H9 (cell line): ENCODE data around the gene BDNF. TPM values are rescaled to one million over a fixed set of nuclear protein-coding genes. Genes with fewer than 3 reads are reported as not detected.

ENCODE experiments used
- DNase-seq: peaks from one replicate; pipeline ENCODE4 v3.0.0-alpha.2; 2017
- H2AFZ ChIP-seq: one replicate; pipeline ENCODE4 v1.6.1; 2013; ENCODE audit warnings: mild to moderate bottlenecking, low read length, control low read depth, moderate library complexity
- H2AK5ac ChIP-seq: 2 replicates; pipeline ENCODE4 v1.6.1; 2013; ENCODE audit warnings: low read length, control low read depth, mixed read lengths; ENCODE audit not compliant: insufficient read length
- H2BK120ac ChIP-seq: one replicate; pipeline ENCODE4 v1.6.1; 2013; ENCODE audit warnings: low read depth, mild to moderate bottlenecking, low read length, control low read depth, inconsistent platforms; ENCODE audit not compliant: poor library complexity, severe bottlenecking
- H2BK12ac ChIP-seq: 2 replicates; pipeline ENCODE4 v1.6.1; 2013; ENCODE audit warnings: low read length, control low read depth, mixed read lengths, low read depth; ENCODE audit not compliant: insufficient read length
- H2BK15ac ChIP-seq: 2 replicates; pipeline ENCODE4 v1.6.1; 2013; ENCODE audit warnings: low read depth, low read length, control low read depth
- H2BK20ac ChIP-seq: one replicate; pipeline ENCODE4 v1.6.1; 2013; ENCODE audit warnings: low read depth, mild to moderate bottlenecking, low read length, control low read depth, inconsistent platforms; ENCODE audit not compliant: poor library complexity, severe bottlenecking
- H2BK5ac ChIP-seq: 2 replicates; pipeline ENCODE4 v1.6.1; 2013; ENCODE audit warnings: low read length, control low read depth, mixed read lengths; ENCODE audit not compliant: insufficient read length
- H3K14ac ChIP-seq: 2 replicates; pipeline ENCODE4 v1.6.1; 2013; ENCODE audit warnings: low read length, control low read depth; ENCODE audit not compliant: insufficient read depth
- H3K18ac ChIP-seq: 2 replicates; pipeline ENCODE4 v1.6.1; 2013; ENCODE audit warnings: low read depth, mild to moderate bottlenecking, mixed read lengths, low read length, control low read depth; ENCODE audit not compliant: insufficient read length
- H3K23ac ChIP-seq: 2 replicates; pipeline ENCODE4 v1.6.1; 2013; ENCODE audit warnings: low read length, control low read depth, mixed read lengths, low read depth; ENCODE audit not compliant: insufficient read length
- H3K23me2 ChIP-seq: 2 replicates; pipeline ENCODE4 v1.6.1; 2013; ENCODE audit warnings: low read depth, mild to moderate bottlenecking, mixed read lengths, low read length, control low read depth; ENCODE audit not compliant: insufficient read length, poor library complexity, severe bottlenecking
- H3K27ac ChIP-seq: 2 replicates; pipeline ENCODE4 v1.5.1; 2013; ENCODE audit warnings: low read length, control low read depth, mixed read lengths, low read depth; ENCODE audit not compliant: insufficient read length
- H3K27me3 ChIP-seq: 2 replicates; pipeline ENCODE4 v1.6.1; 2013; ENCODE audit warnings: low read length, control low read depth, inconsistent platforms; ENCODE audit not compliant: insufficient read depth
- H3K4ac ChIP-seq: 2 replicates; pipeline ENCODE4 v1.6.1; 2013; ENCODE audit warnings: low read depth, mild to moderate bottlenecking, control low read depth, inconsistent platforms, low read length, moderate library complexity
- H3K4me1 ChIP-seq: 2 replicates; pipeline ENCODE4 v1.6.1; 2013; ENCODE audit warnings: low read length, control low read depth, inconsistent platforms; ENCODE audit not compliant: insufficient read depth
- H3K4me2 ChIP-seq: 2 replicates; pipeline ENCODE4 v1.6.1; 2013; ENCODE audit warnings: low read length, control low read depth, mixed read lengths; ENCODE audit not compliant: insufficient read length, insufficient read depth
- H3K56ac ChIP-seq: 2 replicates; pipeline ENCODE4 v1.6.1; 2013; ENCODE audit warnings: low read depth, mild to moderate bottlenecking, mixed read lengths, low read length, control low read depth; ENCODE audit not compliant: insufficient read length
- H3K79me1 ChIP-seq: 2 replicates; pipeline ENCODE4 v1.6.1; 2013; ENCODE audit warnings: low read depth, mild to moderate bottlenecking, moderate library complexity, low read length, control low read depth, inconsistent platforms; ENCODE audit not compliant: insufficient read depth, poor library complexity, severe bottlenecking
- H3K79me2 ChIP-seq: 2 replicates; pipeline ENCODE4 v1.6.1; 2013; ENCODE audit warnings: low read length, control low read depth, inconsistent platforms; ENCODE audit not compliant: insufficient read depth
- H3K9ac ChIP-seq: 2 replicates; pipeline ENCODE4 v1.6.1; 2013; ENCODE audit warnings: low read length, control low read depth, mixed read lengths; ENCODE audit not compliant: insufficient read length; ENCODE audit errors: extremely low read depth
- H3K9me3 ChIP-seq: one replicate; pipeline ENCODE4 v1.6.1; 2013; ENCODE audit warnings: low read depth, low read length, inconsistent platforms; ENCODE audit not compliant: control insufficient read depth
- H3T11ph ChIP-seq: one replicate; pipeline ENCODE4 v1.6.1; 2013; ENCODE audit warnings: mild to moderate bottlenecking, low read length, control low read depth, inconsistent platforms
- H4K20me1 ChIP-seq: one replicate; pipeline ENCODE4 v1.6.1; 2013; ENCODE audit not compliant: control insufficient read depth, insufficient read length, insufficient read depth
- H4K5ac ChIP-seq: 2 replicates; pipeline ENCODE4 v1.6.1; 2013; ENCODE audit warnings: low read depth, mild to moderate bottlenecking, mixed read lengths, low read length, control low read depth; ENCODE audit not compliant: insufficient read length
- H4K8ac ChIP-seq: replicated peaks from 2 replicates; pipeline ENCODE4 v1.6.1; 2013; ENCODE audit warnings: low read length, control low read depth, mixed read lengths, low read depth; ENCODE audit not compliant: insufficient read length
- H4K91ac ChIP-seq: 2 replicates; pipeline ENCODE4 v1.6.1; 2013; ENCODE audit warnings: low read depth, mild to moderate bottlenecking, moderate library complexity, mixed read lengths, low read length, control low read depth; ENCODE audit not compliant: insufficient read length
- H3K27ac Mint-ChIP-seq, 3 experiments: 2 replicates in 2 of 3; 3 replicates in 1 of 3; pipeline ENCODE4 v1.8.0; 2020 to 2021; ENCODE audit warnings: mixed read lengths in 3 of 3, mild to moderate bottlenecking in 1 of 3, moderate library complexity in 1 of 3
- H3K27me3 Mint-ChIP-seq: 2 replicates; pipeline ENCODE4 v1.8.0; 2021; ENCODE audit warnings: low read depth, mild to moderate bottlenecking, moderate library complexity, mixed read lengths
- H3K36me3 Mint-ChIP-seq, 3 experiments: 2 replicates in 2 of 3; 3 replicates in 1 of 3; pipeline ENCODE4 v1.8.0; 2020 to 2021; ENCODE audit warnings: low read depth in 3 of 3, mixed read lengths in 3 of 3; ENCODE audit not compliant: insufficient read depth in 1 of 3
- H3K4me1 Mint-ChIP-seq, 2 experiments: 2 replicates each; pipeline ENCODE4 v1.8.0; 2020; ENCODE audit warnings: mixed read lengths in 2 of 2
- H3K4me3 Mint-ChIP-seq, 2 experiments: 2 replicates in 1 of 2; 3 replicates in 1 of 2; pipeline ENCODE4 v1.8.0; 2020 to 2021; ENCODE audit warnings: mild to moderate bottlenecking in 2 of 2, mixed read lengths in 2 of 2, moderate library complexity in 1 of 2
- H3K9me3 Mint-ChIP-seq, 2 experiments: 2 replicates in 1 of 2; 3 replicates in 1 of 2; pipeline ENCODE4 v1.8.0; 2020; ENCODE audit warnings: mild to moderate bottlenecking in 2 of 2, mixed read lengths in 2 of 2, moderate library complexity in 1 of 2
- WGBS: extraction: QIAGEN DNeasy Blood & Tissue Kit; methylation state at CpG from one replicate; pipeline ENCODE4 v1.1.7; 2013; ENCODE audit warnings: missing lambda C conversion rate, low lambda C conversion rate, mixed read lengths; ENCODE audit not compliant: insufficient read length; ENCODE audit errors: extremely low coverage; 5-methylcytosine and 5-hydroxymethylcytosine counted together
- total RNA-seq: library from RNA; stranded (reverse); gene quantifications from 2 replicates; pipeline ENCODE4 v1.2.1, GENCODE V29; 2021
- TF ChIP-seq, protein P1 (sequence below): fragments of 200-600 bp; sonication (generic); conservative IDR thresholded peaks from 3 replicates; pipeline ENCODE4 v1.8.0; 2021; ENCODE audit warnings: antibody characterized with exemption, mild to moderate bottlenecking

The BDNF gene
- total RNA-seq, 1 experiment from 2014 or later: 2.7 TPM

DNA sequence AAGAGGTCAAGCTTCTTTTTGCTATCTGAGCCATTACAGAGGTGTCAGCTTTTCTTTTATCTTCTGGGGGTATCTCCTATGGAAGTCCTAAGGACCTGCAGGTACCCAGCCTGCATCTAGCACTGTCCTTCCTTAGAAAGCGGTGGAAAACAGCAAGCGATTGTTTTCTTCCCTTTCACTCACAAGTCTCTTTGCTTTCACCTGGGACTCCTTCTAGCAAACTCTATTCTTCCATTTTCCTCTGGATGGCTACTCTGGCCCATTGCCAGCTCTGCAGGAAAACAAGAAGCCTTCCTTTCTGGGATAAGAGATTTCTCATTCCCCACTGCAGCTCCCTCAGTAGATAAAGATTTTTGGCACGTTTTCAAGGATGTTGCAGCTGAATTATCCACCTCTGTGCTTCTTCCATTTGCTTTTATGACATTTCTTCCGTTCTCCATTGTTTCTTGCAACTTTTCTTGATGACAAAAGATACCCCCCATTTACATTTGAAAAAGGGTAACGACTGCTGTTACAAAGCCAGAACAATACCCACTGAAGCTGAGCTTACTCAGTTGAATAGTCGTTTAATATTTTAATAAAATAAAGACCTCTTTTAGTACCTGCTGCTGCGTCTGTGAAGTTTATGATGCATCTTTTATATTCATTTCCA, 40.2 kb upstream of the BDNF start:
- no peaks in the 10 kb centered on the region for H3K79me2 ChIP-seq
- no peak overlapping the region for H2BK15ac ChIP-seq
- peaks cover 27 to 29% of the 10 kb centered on the region in 2 experiments for H3K4me1 Mint-ChIP-seq
- no peak overlapping the region for H2BK120ac ChIP-seq
- DNase-seq: peak; percentile 37
- no peak overlapping the region for H2AFZ ChIP-seq
- H3K56ac ChIP-seq: no peak overlapping the region
- H3K27ac Mint-ChIP-seq: peak overlapping the region; percentile 35 to 95 (median 72); a peak in 5 of 7 replicates
- no peak overlapping the region for H3K14ac ChIP-seq
- H3K9me3 ChIP-seq: no peaks in the 10 kb centered on the region
- no peak overlapping the region for H4K5ac ChIP-seq
- H2BK5ac ChIP-seq: no peak overlapping the region
- no peaks in the 10 kb centered on the region for H3K36me3 Mint-ChIP-seq
- H3K27me3 ChIP-seq: no peaks in the 10 kb centered on the region
- H4K8ac ChIP-seq: no peak overlapping the region
- peaks cover 9% of the 10 kb centered on the region; the same call in 1 of the 2 replicates for H3K4me1 ChIP-seq
- H3K23ac ChIP-seq: no peak overlapping the region
- no peaks in the 10 kb centered on the region for H3K9me3 Mint-ChIP-seq
- no peak overlapping the region for H2BK20ac ChIP-seq
- no peak overlapping the region for H3K9ac ChIP-seq
- peak overlapping the region; percentile 0 to 61; a peak in 3 of 5 replicates for H3K4me3 Mint-ChIP-seq
- no peak overlapping the region for H3T11ph ChIP-seq
- H3K79me1 ChIP-seq: no peaks in the 10 kb centered on the region
- TF ChIP-seq, protein P1, sequence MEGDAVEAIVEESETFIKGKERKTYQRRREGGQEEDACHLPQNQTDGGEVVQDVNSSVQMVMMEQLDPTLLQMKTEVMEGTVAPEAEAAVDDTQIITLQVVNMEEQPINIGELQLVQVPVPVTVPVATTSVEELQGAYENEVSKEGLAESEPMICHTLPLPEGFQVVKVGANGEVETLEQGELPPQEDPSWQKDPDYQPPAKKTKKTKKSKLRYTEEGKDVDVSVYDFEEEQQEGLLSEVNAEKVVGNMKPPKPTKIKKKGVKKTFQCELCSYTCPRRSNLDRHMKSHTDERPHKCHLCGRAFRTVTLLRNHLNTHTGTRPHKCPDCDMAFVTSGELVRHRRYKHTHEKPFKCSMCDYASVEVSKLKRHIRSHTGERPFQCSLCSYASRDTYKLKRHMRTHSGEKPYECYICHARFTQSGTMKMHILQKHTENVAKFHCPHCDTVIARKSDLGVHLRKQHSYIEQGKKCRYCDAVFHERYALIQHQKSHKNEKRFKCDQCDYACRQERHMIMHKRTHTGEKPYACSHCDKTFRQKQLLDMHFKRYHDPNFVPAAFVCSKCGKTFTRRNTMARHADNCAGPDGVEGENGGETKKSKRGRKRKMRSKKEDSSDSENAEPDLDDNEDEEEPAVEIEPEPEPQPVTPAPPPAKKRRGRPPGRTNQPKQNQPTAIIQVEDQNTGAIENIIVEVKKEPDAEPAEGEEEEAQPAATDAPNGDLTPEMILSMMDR: no peak
- peak overlapping the region; percentile 39 for H3K4me2 ChIP-seq
- H3K4ac ChIP-seq: no peak overlapping the region
- H3K27ac ChIP-seq: no peak overlapping the region
- H2AK5ac ChIP-seq: no peak overlapping the region
- no CpG with 5 or more reads among the region's 7 CpGs for WGBS
- no peaks in the 10 kb centered on the region for H3K23me2 ChIP-seq
- H4K20me1 ChIP-seq: no peaks in the 10 kb centered on the region
- H2BK12ac ChIP-seq: no peak overlapping the region
- H4K91ac ChIP-seq: no peak overlapping the region
- H3K18ac ChIP-seq: peak overlapping the region; percentile 34
- peaks cover 38% of the 10 kb centered on the region for H3K27me3 Mint-ChIP-seq
